ENCODE results near the gene CLEC4M. TPM values are rescaled to one million over a fixed set of nuclear protein-coding genes. Genes with fewer than 3 reads are reported as not detected.

The CLEC4M gene
- total and polyA plus RNA-seq, 2 of the 8 experiments (the other 6 are each of a cell fraction or from before 2014, with no cell fraction given), result not detected

- DNase-seq (ENCODE audit: low read depth in 1 of 2, low spot score in 2 of 2), result no peak
- Histone ChIP-seq H3K4me2 (ENCODE audit: insufficient read depth in 1 of 2, low read depth in 2 of 2, low read length in 2 of 2) (no peak overlapping the region), H3K27ac (ENCODE audit: low read depth, low read length) (no peak overlapping the region), H2BK5ac (ENCODE audit: low read depth, low read length) (no peak overlapping the region), H3K14ac (ENCODE audit: insufficient read length) (no peak overlapping the region), H2BK12ac (ENCODE audit: low read depth, low read length) (no peak overlapping the region), H3K4me3 (ENCODE audit: extremely low read depth in 1 of 4, insufficient read depth in 2 of 4, low read depth in 3 of 4, low read length in 4 of 4) (no peak overlapping the region), H3K18ac (ENCODE audit: extremely low read depth, low read length) (no peak overlapping the region), H4K5ac (ENCODE audit: insufficient read length, low read depth, low read length) (no peak overlapping the region), H3K27me3 (replicated peaks in 1 of 4; ENCODE audit: control insufficient read depth in 3 of 4, extremely low read depth in 1 of 4, insufficient read depth in 3 of 4, low read length in 3 of 4) (no peaks in the 10 kb centered on the region), H3K36me3 (ENCODE audit: control insufficient read depth in 2 of 4, insufficient read depth in 4 of 4, low read length in 3 of 4) (no peaks in the 10 kb centered on the region), H3K9ac (replicated peaks in 1 of 4; ENCODE audit: extremely low read depth in 1 of 4, low read depth in 3 of 4, low read length in 3 of 4) (no peak overlapping the region), H2BK15ac (ENCODE audit: low read length) (no peak overlapping the region), H4K8ac (ENCODE audit: extremely low read depth, insufficient read depth, low read length) (no peak overlapping the region), H2BK120ac (replicated peaks; ENCODE audit: low read depth, low read length) (no peak overlapping the region), H2AK5ac (ENCODE audit: low read depth, low read length) (no peak overlapping the region), H3K4ac (replicated peaks; ENCODE audit: insufficient read length, low read depth, low read length) (no peak overlapping the region), H3K23ac (ENCODE audit: insufficient read length) (no peak overlapping the region), H3K9me3 (ENCODE audit: insufficient read depth in 2 of 2, low read depth in 1 of 2, low read length in 1 of 2) (peaks cover 4 to 8% of the 10 kb centered on the region in 2 experiments; a peak in 2 of 4 replicates), H3K79me1 (ENCODE audit: low read depth, low read length) (no peaks in the 10 kb centered on the region), H2BK20ac (ENCODE audit: low read length) (no peak overlapping the region), H3K79me2 (ENCODE audit: control insufficient read depth in 1 of 2, insufficient read depth in 2 of 2, low read length in 2 of 2) (no peaks in the 10 kb centered on the region), H3K23me2 (ENCODE audit: low read depth, low read length) (no peaks in the 10 kb centered on the region), H4K20me1 (replicated peaks in 1 of 2; ENCODE audit: control insufficient read depth in 1 of 2, insufficient read depth in 2 of 2, low read length in 2 of 2) (no peaks in the 10 kb centered on the region), H3K56ac (replicated peaks; ENCODE audit: insufficient read length, low read depth, low read length) (no peak overlapping the region), H4K91ac (replicated peaks; ENCODE audit: insufficient read length, low read length) (no peak overlapping the region), H3K4me1 (replicated peaks in 1 of 4; ENCODE audit: control insufficient read depth in 3 of 4, insufficient read depth in 4 of 4, low read length in 3 of 4) (no peaks in the 10 kb centered on the region; a peak in 1 of 7 replicates), H2AFZ (ENCODE audit: low read length) (no peak overlapping the region)
- CTCF ChIA-PET (ENCODE audit: partially characterized antibody), result interaction anchor here (1.0 to 1.2 kb wide), 2 partner anchors 14 to 45 kb away, joined by 3 read pairs; no protein-coding TSS in a partner anchor
- no peak for FAIRE-seq
- POLR2A ChIA-PET (ENCODE audit: partially characterized antibody), result no interaction called here
- 73% methylated on average over 9 of the region's 9 CpGs; no CpG with 5 or more reads in 1 of the 2 experiments for WGBS, 2 experiments (ENCODE audit: extremely low coverage in 1 of 2, insufficient coverage in 1 of 2, insufficient read length in 1 of 2, insufficient replicate concordance in 2 of 2, low coverage in 1 of 2, low lambda C conversion rate in 2 of 2, missing lambda C conversion rate in 1 of 2)
- no peak for TF ChIP-seq RBBP5 (IDR thresholded peaks at IDR 0.05; ENCODE audit: borderline replicate concordance, low read depth, low read length)
- TF ChIP-seq BRCA1 (IDR thresholded peaks at IDR 0.05; ENCODE audit: low read depth, low read length), result no peak
- no peak for TF ChIP-seq MAX (IDR thresholded peaks at IDR 0.05)
- no peak for TF ChIP-seq RFX5 (IDR thresholded peaks at IDR 0.05; ENCODE audit: borderline replicate concordance, low read depth, low read length)
- no peak for TF ChIP-seq SAP30 (IDR thresholded peaks at IDR 0.05; ENCODE audit: insufficient read depth, insufficient replicate concordance, low read length)
- TF ChIP-seq SUZ12 (IDR thresholded peaks at IDR 0.05; ENCODE audit: low read length), result no peak
- no peak for TF ChIP-seq KDM5A (IDR thresholded peaks at IDR 0.05; ENCODE audit: low read length)
- TF ChIP-seq ATF2 (IDR thresholded peaks at IDR 0.05; ENCODE audit: low read length), result no peak
- no peak for TF ChIP-seq TAF1 (IDR thresholded peaks at IDR 0.05; ENCODE audit: low read depth, low read length)
- no peak for TF ChIP-seq TAF7 (optimal IDR thresholded peaks at IDR 0.05; ENCODE audit: borderline replicate concordance, low read depth, low read length)
- no peak for TF ChIP-seq NRF1 (IDR thresholded peaks at IDR 0.05; ENCODE audit: low read depth, low read length)
- TF ChIP-seq TBP (IDR thresholded peaks at IDR 0.05; ENCODE audit: low read depth, low read length), result no peak
- TF ChIP-seq EZH2 (IDR thresholded peaks at IDR 0.05; ENCODE audit: low read depth, low read length, severe bottlenecking), result no peak
Measured at GRCh38 chr19:7806876-7807275, 43.8 kb downstream of the CLEC4M start.

Data from H1 (cell line).